Uterus (tissue), 2 donors: ENCODE measurements around the gene PPIP5K2.

Source experiments
- CTCF ChIP-seq, 4 experiments: fragments of 200-600 bp in 2 of 4; fragments of 450-650 bp in 2 of 4; sonication (generic) in 2 of 4; IDR thresholded peaks; one replicate each; pipeline ENCODE4 v1.5.1; 2016 to 2019; ENCODE audit warnings: antibody characterized with exemption in 4 of 4, mild to moderate bottlenecking in 2 of 4, moderate library complexity in 1 of 4
- POLR2A ChIP-seq, 2 donors: fragments of 450-650 bp; IDR thresholded peaks; one replicate each; pipeline ENCODE4 v1.6.1; 2016; ENCODE audit warnings: antibody characterized with exemption in 2 of 2, mild to moderate bottlenecking in 1 of 2, moderate library complexity in 1 of 2

- TF ChIP-seq CTCF (IDR thresholded peaks at IDR 0.05), result no peak
- TF ChIP-seq POLR2A (IDR thresholded peaks at IDR 0.05), result no peak
Measured at GRCh38 chr5:103237778-103238177, 117.7 kb downstream of the PPIP5K2 start.
